PC-3 (cell line): ENCODE data around the gene KCNJ9. TPM values are rescaled to one million over a fixed set of nuclear protein-coding genes. Genes with fewer than 3 reads are reported as not detected.

Experiments used
- ATAC-seq: fragments of 200-7000 bp; cut with Tn5 transposase; 2 replicates; pipeline ENCODE4 v1.9.1; 2020; ENCODE audit warnings: mild to moderate bottlenecking, moderate library complexity
- BruUV-seq: library from RNA; stranded (reverse); fragments of 400-500 nt; replicated peaks from 2 replicates; lab custom pipeline; 2021; lab: Mats Ljungman, UMichigan
- CTCF ChIA-PET: fragments of 300-600 bp; sonication (Branson Sonifier 250); formaldehyde crosslinking; loops from one replicate; lab custom pipeline; 2022; ENCODE audit warnings: antibody characterized with exemption; lab: Charles Lee
- POLR2A ChIA-PET: fragments of 300-600 bp; sonication (Branson Sonifier 250); formaldehyde crosslinking; loops from one replicate; lab custom pipeline; 2022; ENCODE audit warnings: antibody characterized with exemption; ENCODE audit not compliant: unreplicated experiment; lab: Charles Lee
- DNase-seq: peaks from one replicate; pipeline ENCODE4 v3.0.0-alpha.2; 2015
- H2AFZ ChIP-seq: fragments of 300-600 bp; sonication (generic); 2 replicates; pipeline ENCODE4 v1.6.0; 2016; ENCODE audit warnings: antibody characterized with exemption, low read length
- H3F3A ChIP-seq: fragments of 300-600 bp; sonication (generic); one replicate; pipeline ENCODE4 v1.6.0; 2017; ENCODE audit warnings: antibody characterized with exemption, low read length, control low read depth, mild to moderate bottlenecking; ENCODE audit not compliant: unreplicated experiment
- H3K27ac ChIP-seq: fragments of 300-600 bp; sonication (generic); 2 replicates; pipeline ENCODE4 v1.5.1; 2016; ENCODE audit warnings: mild to moderate bottlenecking, low read length
- H3K27me3 ChIP-seq: fragments of 300-600 bp; sonication (generic); 2 replicates; pipeline ENCODE4 v1.6.1; 2016; ENCODE audit warnings: low read length, mixed read lengths
- H3K36me3 ChIP-seq: fragments of 300-600 bp; sonication (generic); 2 replicates; pipeline ENCODE4 v1.6.1; 2016; ENCODE audit warnings: low read depth, mixed run types, low read length, mixed read lengths
- H3K4me1 ChIP-seq: fragments of 300-600 bp; sonication (generic); 2 replicates; pipeline ENCODE4 v1.5.1; 2016; ENCODE audit warnings: low read length; ENCODE audit not compliant: insufficient read depth
- H3K4me2 ChIP-seq: fragments of 300-600 bp; sonication (generic); 2 replicates; pipeline ENCODE4 v1.6.0; 2016; ENCODE audit warnings: low read length
- H3K4me3 ChIP-seq: fragments of 300-600 bp; sonication (generic); 2 replicates; pipeline ENCODE4 v1.5.1; 2016; ENCODE audit warnings: mild to moderate bottlenecking, low read length, mixed read lengths
- H3K79me2 ChIP-seq: fragments of 300-600 bp; sonication (generic); 2 replicates; pipeline ENCODE4 v1.6.1; 2017; ENCODE audit warnings: low read length, mixed read lengths
- H3K9ac ChIP-seq: fragments of 300-600 bp; sonication (generic); 2 replicates; pipeline ENCODE4 v1.6.0; 2016; ENCODE audit warnings: mild to moderate bottlenecking, low read length
- H3K9me2 ChIP-seq: fragments of 300-600 bp; sonication (generic); replicated peaks from 2 replicates; pipeline ENCODE4 v1.6.1; 2016; ENCODE audit warnings: mixed run types, low read length, mixed read lengths
- H3K9me3 ChIP-seq: fragments of 300-600 bp; sonication (generic); 2 replicates; pipeline ENCODE4 v1.6.1; 2016; ENCODE audit warnings: low read length, mixed read lengths
- H4K20me1 ChIP-seq: fragments of 300-600 bp; sonication (generic); 2 replicates; pipeline ENCODE4 v1.6.1; 2016; ENCODE audit warnings: low read length, mixed read lengths
- CTCF ChIP-seq: fragments of 300-600 bp; sonication (generic); conservative IDR thresholded peaks from 2 replicates; pipeline ENCODE4 v1.5.1; 2017; ENCODE audit warnings: antibody characterized with exemption, low read depth, mild to moderate bottlenecking, low read length
- EZH2 ChIP-seq: fragments of 300-600 bp; sonication (generic); IDR thresholded peaks from one replicate; pipeline ENCODE4 v1.6.1; 2017; ENCODE audit warnings: antibody characterized with exemption, mild to moderate bottlenecking, low read length; ENCODE audit not compliant: unreplicated experiment
- EZH2phosphoT487 ChIP-seq: fragments of 300-600 bp; sonication (generic); IDR thresholded peaks from 2 replicates; pipeline ENCODE4 v1.6.1; 2018; ENCODE audit warnings: mild to moderate bottlenecking, antibody characterized with exemption, low read length, borderline replicate concordance
- intact Hi-C: fragments of 100-400 bp; cut with micrococcal nuclease; formaldehyde crosslinking; loops from 2 replicates; pipeline ENCODE4 v1.9.0; 2023
- total RNA-seq: library from RNA; depleted of rRNA; stranded (reverse); fragments of >200 nt; gene quantifications from 2 replicates; pipeline ENCODE4 v1.2.3, GENCODE V29; 2014

KCNJ9 gene
- total RNA-seq, 1 experiment from 2014 or later, result not detected

DNA sequence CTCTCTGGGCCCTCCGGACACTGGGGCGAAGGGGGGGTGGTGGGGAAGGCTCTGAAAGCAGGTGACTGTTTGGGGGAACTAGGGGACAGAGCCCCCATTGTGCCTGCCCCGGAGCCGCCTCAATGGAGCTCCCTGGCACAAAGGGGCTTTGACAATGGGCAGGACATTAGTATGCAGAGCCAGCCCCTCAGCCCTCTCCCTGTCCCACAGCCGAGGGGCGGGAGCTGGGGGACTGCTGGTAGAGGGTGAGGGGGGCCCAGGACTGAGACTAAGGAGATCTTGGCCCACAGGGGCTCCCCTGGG is 19.2 kb upstream of the KCNJ9 start:
- CTCF ChIA-PET, result no interaction called here
- no peaks in the 10 kb centered on the region for H4K20me1 ChIP-seq
- H3F3A ChIP-seq, result no peaks in the 10 kb centered on the region
- H3K9ac ChIP-seq, result no peak overlapping the region
- no peaks in the 10 kb centered on the region for H3K4me1 ChIP-seq
- H3K4me2 ChIP-seq, result no peak overlapping the region
- no peak overlapping the region for H3K27ac ChIP-seq
- TF ChIP-seq EZH2phosphoT487 (no peak), EZH2 (no peak), CTCF (no peak)
- H3K9me3 ChIP-seq, result no peaks in the 10 kb centered on the region
- H3K79me2 ChIP-seq, result no peaks in the 10 kb centered on the region
- no peak overlapping the region for H3K4me3 ChIP-seq
- no peaks in the 10 kb centered on the region for H3K9me2 ChIP-seq
- POLR2A ChIA-PET, result no interaction called here
- H3K27me3 ChIP-seq, result peaks cover 64% of the 10 kb centered on the region
- no peaks in the 10 kb centered on the region for H3K36me3 ChIP-seq
- no peak for ATAC-seq
- no peak for DNase-seq
- no peak overlapping the region for H2AFZ ChIP-seq
- no TSS peak for BruUV-seq
- intact Hi-C loops, result no loop called here

- H3K27me3 ChIP-seq, result peaks cover 63% of the 10 kb centered on the region
- no peak overlapping the region for H2AFZ ChIP-seq
- no peak overlapping the region for H3K4me3 ChIP-seq
- no peak for TF ChIP-seq EZH2
- no peak for TF ChIP-seq CTCF
- TF ChIP-seq EZH2phosphoT487, result no peak
- DNase-seq (no peak), ATAC-seq (no peak)
- ChIA-PET POLR2A (no interaction called here), CTCF (no interaction called here)
- no peak overlapping the region for H3K4me2 ChIP-seq
- H3K27ac ChIP-seq, result no peak overlapping the region
- H3F3A ChIP-seq, result no peaks in the 10 kb centered on the region
- no peaks in the 10 kb centered on the region for H3K9me3 ChIP-seq
- H3K9ac ChIP-seq, result no peak overlapping the region
- H3K9me2 ChIP-seq, result no peaks in the 10 kb centered on the region
- BruUV-seq, result no TSS peak
- no peaks in the 10 kb centered on the region for H3K79me2 ChIP-seq
- H3K4me1 ChIP-seq, result no peaks in the 10 kb centered on the region
- intact Hi-C loops, result no loop called here
- H3K36me3 ChIP-seq, result no peaks in the 10 kb centered on the region
- no peaks in the 10 kb centered on the region for H4K20me1 ChIP-seq
Observed at GRCh38 chr1:160063176-160063575, 18.2 kb upstream of the KCNJ9 start.

- intact Hi-C loops, result no loop called here
- DNase-seq (no peak), ATAC-seq (no peak)
- H3K4me2 ChIP-seq, result no peak overlapping the region
- H3K9ac ChIP-seq, result no peak overlapping the region
- ChIA-PET POLR2A (no interaction called here), CTCF (no interaction called here)
- no peak overlapping the region for H3K4me3 ChIP-seq
- peaks cover 71% of the 10 kb centered on the region for H3K27me3 ChIP-seq
- BruUV-seq, result no TSS peak
- H3K36me3 ChIP-seq, result no peaks in the 10 kb centered on the region
- no peaks in the 10 kb centered on the region for H3K4me1 ChIP-seq
- H3K9me3 ChIP-seq, result no peaks in the 10 kb centered on the region
- H3K79me2 ChIP-seq, result no peaks in the 10 kb centered on the region
- no peak overlapping the region for H3K27ac ChIP-seq
- H4K20me1 ChIP-seq, result no peaks in the 10 kb centered on the region
- H3F3A ChIP-seq, result no peaks in the 10 kb centered on the region
- TF ChIP-seq EZH2phosphoT487 (no peak), CTCF (no peak), EZH2 (no peak)
- H2AFZ ChIP-seq, result no peak overlapping the region
- H3K9me2 ChIP-seq, result no peaks in the 10 kb centered on the region
Observed at GRCh38 chr1:160064164-160064563, 17.2 kb upstream of the KCNJ9 start.
